GM21737 (cell line): Measurements from ENCODE around the gene CHD9.
"Not testable (repeated sequence)": the region's sequence is repeated elsewhere in the genome, so short reads cannot be mapped to it uniquely, and the experiment has no call there.

Experiments
- ATAC-seq: cut with Tn5 transposase; IDR thresholded peaks from one replicate; pipeline ENCODE4 v1.9.1; 2021; ENCODE audit warnings: mild to moderate bottlenecking, moderate library complexity; ENCODE audit not compliant: unreplicated experiment

Gene CHD9

GRCh38 chr16:53048139-53048915 is 6.5 kb upstream of the CHD9 start:
- ATAC-seq = no peak

- not testable (repeated sequence) for ATAC-seq
Measured at GRCh38 chr16:53051255-53051654, 3.5 kb upstream of the CHD9 start.

- ATAC-seq = no peak
Measured at GRCh38 chr16:53052519-53053501, 2.0 kb upstream of the CHD9 start, which contains the start of gene CHD9NB. TSS of gene CHD9NB (minus strand) at chr16:53052897. CDS start at chr16:53044158, 8,739 bp downstream.

- peak; percentile 33 for ATAC-seq
Measured at GRCh38 chr16:53053967-53054669, 673 bp upstream of the CHD9 start.

GRCh38 chr16:53055541-53056391 is 975 bp downstream of the CHD9 start:
- no peak for ATAC-seq

- ATAC-seq = no peak
Measured at GRCh38 chr16:53056392-53056881, 1.6 kb downstream of the CHD9 start.

DNA sequence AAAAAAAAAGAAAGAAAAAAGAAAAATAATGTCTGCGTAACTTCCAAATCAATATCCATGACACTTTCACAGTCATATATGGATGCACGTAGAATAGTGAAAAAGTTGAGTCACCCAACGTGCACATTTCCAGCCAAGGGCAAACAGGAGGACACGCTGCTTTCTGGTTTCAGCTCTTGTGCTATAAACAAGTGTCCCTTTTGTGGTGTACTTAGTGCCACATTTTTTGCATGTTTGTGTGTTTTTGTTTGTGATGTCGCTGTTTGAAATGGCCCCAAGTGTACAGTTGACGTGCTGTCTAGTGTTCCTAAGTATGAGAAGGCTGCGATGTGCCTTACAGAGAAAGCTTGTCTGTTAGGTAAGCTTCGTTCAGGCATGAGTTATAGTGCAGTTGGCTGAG is 2.9 kb downstream of the CHD9 start:
- ATAC-seq = no peak

DNA sequence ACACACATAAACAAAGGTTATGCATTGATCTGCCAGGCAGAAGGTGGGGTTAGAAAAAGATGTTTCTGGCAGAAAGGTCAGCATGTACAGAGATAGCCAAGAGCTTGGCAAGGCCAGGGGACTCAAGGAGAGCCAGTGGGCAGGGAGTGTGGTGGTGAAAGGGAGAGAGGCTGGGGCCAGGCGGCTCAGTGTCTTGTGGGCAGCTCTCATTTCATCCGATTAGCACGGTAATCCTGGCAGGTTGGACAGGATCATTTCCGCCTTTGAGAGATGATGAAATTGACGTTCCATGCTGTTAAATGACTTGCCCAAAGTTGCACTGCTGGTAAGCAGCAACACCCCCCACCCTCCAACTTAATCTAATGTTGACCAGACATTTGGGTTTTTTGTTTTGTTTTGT is 3.6 kb downstream of the CHD9 start:
- ATAC-seq = no peak

- no peak for ATAC-seq
Measured at GRCh38 chr16:53058882-53059281, 4.1 kb downstream of the CHD9 start.

DNA sequence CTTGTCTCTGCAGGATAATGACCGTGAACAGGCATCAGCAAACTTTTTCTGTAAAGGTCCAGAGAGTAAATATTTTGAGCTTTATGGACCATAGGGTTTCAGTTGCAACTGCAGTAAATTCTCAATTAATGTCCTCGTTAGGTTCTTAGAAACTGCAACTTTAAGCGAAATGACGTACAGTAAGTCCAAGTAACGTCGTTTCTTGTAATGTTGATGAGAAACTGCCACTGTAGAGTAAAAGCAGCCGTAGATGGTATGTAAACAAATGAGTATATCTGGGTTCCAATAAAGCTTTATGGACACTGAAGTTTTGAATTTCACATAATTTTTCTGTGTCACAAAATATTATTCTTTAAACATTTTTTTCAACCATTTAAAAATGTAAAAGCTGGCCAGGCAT is 4.9 kb downstream of the CHD9 start:
- ATAC-seq = no peak

DNA sequence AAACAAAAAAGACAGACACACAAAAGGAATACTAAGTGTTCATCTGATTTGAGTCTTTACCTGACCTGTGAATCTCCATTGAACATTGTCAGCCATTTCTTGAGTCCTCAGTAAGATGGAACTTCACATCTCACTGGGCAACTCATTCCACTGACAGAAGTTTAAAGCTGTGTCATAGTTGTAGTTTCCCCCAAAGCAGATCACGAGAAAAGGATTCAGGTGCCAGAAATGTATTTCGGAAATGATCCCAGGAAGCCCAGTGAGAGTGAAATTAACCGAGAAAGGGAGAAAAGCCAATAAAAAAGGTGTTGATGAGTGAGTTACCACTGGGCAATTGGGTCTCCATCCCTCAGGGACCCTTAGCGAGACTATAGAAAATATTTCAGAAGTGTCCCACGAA is 6.5 kb downstream of the CHD9 start:
- peak; percentile 21 for ATAC-seq

GRCh38 chr16:53061701-53062159 is 6.9 kb downstream of the CHD9 start:
- ATAC-seq = peak; percentile 76

GRCh38 chr16:53064081-53064578 is 9.3 kb downstream of the CHD9 start:
- ATAC-seq = no peak

DNA sequence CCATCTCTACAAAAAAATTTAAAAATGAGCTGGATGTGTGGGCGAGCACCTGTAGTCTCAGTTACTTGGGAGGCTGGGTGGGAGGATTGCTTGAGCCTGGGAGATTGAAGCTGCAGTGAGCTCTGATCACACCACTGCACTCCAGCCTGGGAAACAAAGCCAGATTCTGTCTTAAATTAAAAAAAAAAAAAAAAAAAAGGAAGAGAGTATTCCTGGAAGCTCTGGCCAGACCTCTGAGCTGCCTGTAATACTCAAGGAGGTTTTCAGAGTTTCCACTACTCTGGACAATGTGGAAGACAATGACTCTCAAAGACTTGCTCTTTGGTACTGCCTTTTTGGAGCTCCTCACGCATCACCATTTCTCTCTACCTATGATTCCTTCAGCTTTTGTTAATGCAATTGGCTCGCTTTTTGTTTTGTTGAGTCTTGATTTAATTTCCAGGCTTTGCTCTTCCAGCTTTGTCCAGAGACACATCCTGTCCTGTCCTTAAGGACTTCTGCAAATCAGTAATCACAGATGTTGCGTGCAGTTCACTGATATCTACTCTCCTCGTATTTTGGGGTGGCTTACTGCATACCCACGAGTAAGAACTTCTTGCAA is 10.8 kb downstream of the CHD9 start:
- ATAC-seq = no peak

GRCh38 chr16:53067675-53068074 is 12.9 kb downstream of the CHD9 start:
- ATAC-seq = no peak

GRCh38 chr16:53068423-53068833 is 13.6 kb downstream of the CHD9 start:
- peak; percentile 44 for ATAC-seq

DNA sequence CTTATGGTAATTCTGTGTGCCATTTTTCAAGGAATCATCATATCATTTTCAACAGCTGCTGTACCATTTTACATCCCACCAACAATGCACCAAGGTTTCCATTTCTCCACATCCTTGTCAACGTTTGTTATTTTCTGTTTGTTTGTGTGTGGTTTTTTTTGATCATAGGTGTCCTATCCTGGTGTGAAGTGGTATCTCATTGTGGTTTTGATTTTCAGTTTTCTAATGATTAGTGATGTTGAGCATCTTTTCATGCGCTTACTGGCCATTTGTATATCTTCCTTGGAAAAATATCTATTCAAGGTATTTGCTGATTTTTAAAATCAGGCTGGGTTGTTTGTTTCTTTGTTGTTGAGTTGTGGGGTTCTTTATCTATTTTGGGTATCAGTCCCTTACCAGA is 15.0 kb downstream of the CHD9 start:
- ATAC-seq = no peak

- ATAC-seq = peak; percentile 45
Measured at GRCh38 chr16:53071748-53072301, 17.0 kb downstream of the CHD9 start.

- no peak for ATAC-seq
Measured at GRCh38 chr16:53073022-53073421, 18.2 kb downstream of the CHD9 start.
